Fibroblast of lung (primary cell): ENCODE measurements around the gene P2RY11.

Source experiments
- CTCF ChIP-seq, 2 donors: IDR thresholded peaks in 1 of 2; conservative IDR thresholded peaks in 1 of 2; 1 replicate in 1 of 2; 2 replicates in 1 of 2; pipeline ENCODE4 v1.5.1; 2011 to 2012; ENCODE audit warnings: low read length in 2 of 2, control low read depth in 1 of 2, inconsistent platforms in 1 of 2, low read depth in 1 of 2, mild to moderate bottlenecking in 1 of 2
- EZH2 ChIP-seq: IDR thresholded peaks from 2 replicates; pipeline ENCODE4 v1.5.1; 2012; ENCODE audit warnings: low read length, control low read depth, mild to moderate bottlenecking; ENCODE audit errors: missing control alignments

DNA sequence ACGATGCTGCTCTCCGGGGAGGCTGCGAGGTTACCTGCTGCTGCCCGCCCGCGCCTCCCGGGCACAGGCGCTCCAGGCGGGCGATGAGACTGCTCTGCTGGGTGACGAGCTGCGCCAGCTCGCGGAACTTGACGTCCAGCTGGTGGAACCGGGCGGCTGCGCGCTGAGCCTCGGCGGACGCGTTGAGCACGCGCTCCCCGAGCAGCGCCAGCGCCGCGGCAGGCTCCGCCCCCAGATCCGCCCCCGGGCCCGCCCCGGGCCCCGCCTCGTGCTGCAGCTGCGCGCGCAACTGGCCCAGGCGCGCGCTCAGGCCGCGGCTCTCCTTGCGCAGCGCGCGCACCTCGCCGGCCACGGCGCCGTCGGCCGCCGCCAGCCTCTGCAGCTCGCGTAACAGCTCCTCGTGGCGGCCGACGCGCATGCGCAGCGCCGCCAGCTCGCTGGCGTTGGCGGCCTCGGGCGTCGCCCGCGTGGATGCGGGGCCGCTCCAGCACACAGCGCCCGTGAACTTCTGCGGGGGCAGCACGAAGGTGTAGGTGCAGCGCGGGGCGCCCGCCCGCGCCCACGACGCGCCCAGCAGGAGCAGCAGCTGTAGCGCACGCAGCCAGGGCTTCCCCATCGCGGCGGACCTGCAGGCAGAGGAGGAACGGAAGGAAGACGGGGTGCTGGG lies 15.4 kb upstream of the P2RY11 start:
- TF ChIP-seq CTCF (conservative IDR thresholded peaks at IDR 0.05 in 1 of 2, IDR thresholded peaks at IDR 0.05 in 1 of 2; ENCODE audit: low read depth in 1 of 2, low read length in 2 of 2): no peak
- no peak for TF ChIP-seq EZH2
